Activated CD8-positive, alpha-beta memory T cell treated with anti-CD3 and anti-CD28 coated beads for 24 hours (primary cell): ENCODE results near the gene DCTPP1.

Source experiments
- DNase-seq: peaks from one replicate; pipeline ENCODE4 v3.0.0-alpha.2; 2020

Gene DCTPP1

GRCh38 chr16:30380072-30380802 lies 49.6 kb downstream of the DCTPP1 start:
- no peak for DNase-seq

DNA sequence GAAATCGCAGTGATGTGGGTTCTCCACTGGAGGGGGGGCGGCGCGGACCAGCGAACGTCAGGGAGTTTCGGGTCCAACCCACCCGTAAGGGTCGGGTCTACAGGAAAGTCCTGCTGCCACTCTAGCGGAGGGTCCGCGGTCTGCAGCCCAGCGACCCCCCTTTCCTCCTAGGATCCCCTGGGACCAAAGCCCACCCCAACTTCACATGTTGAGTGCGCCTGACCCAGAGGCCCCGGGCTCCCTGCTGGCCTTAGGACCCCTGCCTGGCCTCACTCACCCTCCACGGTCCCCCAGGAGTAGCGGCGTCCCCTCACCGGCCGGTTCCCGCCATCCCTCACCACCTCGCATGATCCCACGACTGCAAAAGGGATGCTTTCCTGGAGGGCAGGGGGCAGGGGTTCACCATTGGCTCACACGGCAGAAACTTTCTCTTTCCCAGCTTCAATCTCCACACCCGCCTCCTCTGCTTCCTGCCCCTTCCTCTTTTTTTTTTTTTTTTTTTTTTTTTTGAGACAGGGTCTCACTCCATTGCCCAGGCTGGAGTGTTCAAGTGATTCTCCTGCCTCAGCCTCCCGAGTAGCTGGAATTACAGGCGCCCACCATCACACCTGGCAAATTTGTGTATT lies 50.6 kb downstream of the DCTPP1 start:
- DNase-seq, result no peak

DNA sequence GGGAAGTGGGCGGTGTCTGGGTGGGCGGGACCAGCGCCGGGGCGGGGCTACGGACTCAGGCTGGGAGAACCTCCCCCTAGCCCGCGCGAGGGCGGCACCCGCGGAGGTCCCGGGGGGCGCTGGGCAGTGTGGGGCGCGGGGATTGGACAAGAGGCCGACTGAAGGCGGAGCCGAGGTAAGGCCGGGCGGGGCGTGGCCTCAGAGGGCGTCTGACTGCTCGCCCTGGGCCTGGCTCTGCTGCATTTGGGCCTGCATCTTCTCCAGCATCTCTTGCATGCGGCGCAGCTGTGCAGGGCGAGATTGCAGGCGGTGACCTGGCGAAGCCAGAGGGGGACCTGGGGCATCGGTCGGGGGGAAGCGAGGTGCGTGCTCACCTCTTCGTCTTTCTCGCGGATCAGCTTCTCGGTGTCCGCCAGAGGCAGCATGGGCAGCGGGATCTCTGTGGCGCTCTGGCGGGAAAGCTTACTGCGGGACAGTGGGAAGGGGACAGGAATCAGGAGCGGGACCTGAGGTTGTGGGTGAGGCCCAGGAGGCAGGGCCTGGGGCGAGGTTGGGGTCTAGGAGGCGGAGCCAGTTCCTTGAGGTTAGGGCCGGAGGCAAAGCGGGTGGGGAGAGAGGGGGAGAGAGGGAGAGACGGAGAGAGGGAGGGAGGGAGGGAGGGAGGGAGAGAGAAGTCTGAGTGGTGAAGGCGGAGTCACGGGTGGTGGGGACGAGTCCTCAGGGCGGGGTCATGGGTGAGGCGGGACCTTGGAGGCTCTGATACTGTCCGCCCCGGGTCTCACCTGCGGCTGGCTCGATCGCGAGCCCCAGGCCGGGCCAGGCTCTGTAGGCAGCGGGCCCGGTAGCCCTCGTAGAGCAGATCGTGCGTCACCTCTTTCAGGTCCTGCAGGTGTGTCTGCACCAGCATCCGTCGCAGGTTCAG lies 51.3 kb downstream of the DCTPP1 start:
- peak; percentile 100 for DNase-seq

DNA sequence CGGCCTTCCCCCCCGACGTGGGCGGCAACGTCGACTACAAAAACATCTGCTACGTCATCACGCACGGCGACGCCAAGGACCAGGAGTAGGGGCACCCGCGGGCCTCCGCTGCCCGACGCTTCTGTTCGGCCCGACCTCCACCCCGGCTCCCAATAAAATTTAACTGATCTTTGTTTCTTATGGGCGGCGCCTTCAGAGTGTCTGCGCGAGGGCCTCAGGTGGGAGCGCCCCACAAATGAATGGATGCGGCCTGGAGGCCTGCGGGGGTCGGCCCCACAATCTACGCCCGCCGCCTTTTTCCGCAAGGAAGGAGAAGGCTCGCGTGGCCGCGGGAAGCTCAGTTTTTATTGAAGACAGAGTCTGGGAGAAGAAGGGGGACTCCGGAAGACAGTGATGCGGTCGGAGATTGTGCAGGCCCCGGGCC lies 52.0 kb downstream of the DCTPP1 start:
- no peak for DNase-seq

DNA sequence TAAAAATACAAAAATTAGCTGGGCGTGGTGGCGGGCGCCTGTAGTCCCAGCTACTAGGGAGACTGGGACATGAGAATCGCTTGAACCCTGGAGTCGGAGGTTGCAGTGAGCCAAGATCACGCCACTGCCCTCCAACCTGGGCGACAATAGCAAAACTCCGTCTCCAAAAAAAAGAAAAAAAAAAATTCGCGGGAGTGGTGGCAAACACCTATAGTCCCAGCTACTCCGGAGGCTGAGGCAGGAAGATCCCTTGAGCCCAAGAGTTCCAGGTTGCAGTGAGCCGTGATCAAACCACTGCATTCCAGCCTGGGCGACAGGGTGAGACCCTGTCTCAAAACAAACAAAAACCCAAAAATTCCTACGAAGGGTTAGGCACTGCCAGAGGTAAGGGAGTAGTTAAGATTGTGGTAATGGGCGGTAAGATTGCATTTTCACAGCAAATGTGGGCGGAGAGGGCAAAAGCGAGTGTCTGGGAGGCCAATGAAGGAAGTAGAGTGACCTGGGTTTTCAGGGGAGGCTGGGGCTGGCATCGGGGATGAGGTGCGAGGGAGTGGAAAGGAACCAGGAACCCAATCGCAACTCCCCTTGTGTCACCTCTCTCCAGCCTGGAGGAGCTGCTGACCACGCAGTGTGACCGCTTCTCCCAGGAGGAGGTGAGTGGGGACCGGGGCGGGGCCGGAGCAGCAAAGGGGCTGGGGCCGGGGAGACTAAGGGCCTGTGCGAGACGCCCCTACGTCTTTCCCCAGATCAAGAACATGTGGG lies 52.6 kb downstream of the DCTPP1 start:
- DNase-seq, result peak; percentile 91

DNA sequence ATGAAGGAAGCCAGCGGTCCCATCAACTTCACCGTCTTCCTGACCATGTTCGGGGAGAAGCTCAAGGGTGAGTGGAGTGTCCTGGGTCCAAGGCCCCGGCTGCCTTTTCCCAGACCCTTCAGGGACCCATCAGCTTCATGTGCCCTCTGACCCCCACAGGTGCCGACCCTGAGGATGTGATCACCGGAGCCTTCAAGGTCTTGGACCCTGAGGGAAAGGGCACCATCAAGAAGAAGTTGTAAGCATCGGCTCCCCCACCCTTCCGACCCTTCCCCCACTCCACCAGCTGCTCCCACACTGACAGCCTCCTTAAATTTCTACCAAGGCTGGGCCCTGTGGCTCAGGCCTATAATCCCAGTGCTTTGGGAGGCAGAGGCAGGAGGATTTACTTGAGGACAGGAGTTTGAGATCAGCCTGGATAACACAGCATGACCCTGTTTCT lies 53.3 kb downstream of the DCTPP1 start:
- DNase-seq, result no peak

DNA sequence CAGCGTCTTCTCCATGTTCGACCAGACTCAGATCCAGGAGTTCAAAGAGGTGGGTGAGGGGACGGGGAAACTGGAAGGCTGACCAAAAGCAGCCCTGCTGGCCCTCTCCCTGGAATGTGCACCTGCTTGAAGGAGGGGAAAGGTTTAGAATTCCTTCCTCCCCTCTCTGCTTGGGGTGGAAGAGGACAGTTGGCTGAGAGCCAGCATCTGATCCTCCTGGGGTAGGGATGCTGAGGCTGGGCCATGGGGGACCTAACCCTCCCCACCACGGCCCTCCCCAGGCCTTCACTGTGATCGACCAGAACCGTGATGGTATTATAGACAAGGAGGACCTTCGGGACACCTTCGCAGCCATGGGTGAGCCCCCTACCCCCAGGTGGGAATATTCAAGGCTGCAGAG lies 54.0 kb downstream of the DCTPP1 start:
- no peak for DNase-seq

DNA sequence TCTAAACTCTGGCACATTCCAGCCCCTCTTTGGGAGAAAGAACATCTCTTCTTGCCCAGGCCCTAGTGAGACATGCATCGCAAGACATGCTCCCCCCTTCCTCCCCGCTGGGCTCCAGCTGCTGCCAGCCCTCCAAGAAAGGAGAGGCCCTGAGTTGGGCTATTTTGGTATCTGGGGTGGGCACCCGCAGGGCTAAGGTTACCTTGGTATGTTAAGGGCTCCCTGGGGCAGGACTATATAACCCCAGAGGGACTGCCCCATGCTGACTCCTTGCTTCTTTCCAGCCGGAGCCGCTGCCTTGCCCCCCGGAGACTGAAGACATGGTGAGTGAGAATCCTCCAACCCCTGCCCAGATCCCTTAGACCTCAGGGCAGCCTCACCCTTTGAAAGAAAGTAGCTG lies 55.3 kb downstream of the DCTPP1 start, which contains the start of gene MYL11:
MYL11 (plus strand) TSS at position 265 of the 400 bp plus-strand sequence; CDS start at position 321, 56 bp downstream.
- DNase-seq, result no peak
